ENCODE measurements around the gene ALCAM.

DNA sequence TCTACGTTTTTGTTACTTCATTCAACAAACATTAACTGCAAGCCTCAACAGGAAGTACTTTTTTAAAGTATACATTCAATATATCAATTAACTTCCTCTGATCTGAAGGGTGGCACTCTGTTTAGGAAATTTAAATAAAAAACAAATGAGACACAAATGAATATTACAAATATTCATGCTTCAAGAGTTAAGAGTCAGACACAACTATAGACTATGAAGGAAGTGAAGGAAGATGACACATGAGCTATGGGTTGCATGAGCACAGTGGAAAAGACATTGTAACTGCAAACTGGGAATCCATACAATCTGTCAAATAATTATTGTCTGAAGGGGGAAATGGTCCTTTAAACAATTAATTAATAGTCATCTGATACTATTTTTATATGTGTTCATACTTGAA lies 26.8 kb upstream of the ALCAM start:
- TF ChIP-seq POLR2A (IDR thresholded peaks at IDR 0.05) (no peak), EP300 (IDR thresholded peaks at IDR 0.05) (no peak)
- TF ChIP-seq, protein P1, sequence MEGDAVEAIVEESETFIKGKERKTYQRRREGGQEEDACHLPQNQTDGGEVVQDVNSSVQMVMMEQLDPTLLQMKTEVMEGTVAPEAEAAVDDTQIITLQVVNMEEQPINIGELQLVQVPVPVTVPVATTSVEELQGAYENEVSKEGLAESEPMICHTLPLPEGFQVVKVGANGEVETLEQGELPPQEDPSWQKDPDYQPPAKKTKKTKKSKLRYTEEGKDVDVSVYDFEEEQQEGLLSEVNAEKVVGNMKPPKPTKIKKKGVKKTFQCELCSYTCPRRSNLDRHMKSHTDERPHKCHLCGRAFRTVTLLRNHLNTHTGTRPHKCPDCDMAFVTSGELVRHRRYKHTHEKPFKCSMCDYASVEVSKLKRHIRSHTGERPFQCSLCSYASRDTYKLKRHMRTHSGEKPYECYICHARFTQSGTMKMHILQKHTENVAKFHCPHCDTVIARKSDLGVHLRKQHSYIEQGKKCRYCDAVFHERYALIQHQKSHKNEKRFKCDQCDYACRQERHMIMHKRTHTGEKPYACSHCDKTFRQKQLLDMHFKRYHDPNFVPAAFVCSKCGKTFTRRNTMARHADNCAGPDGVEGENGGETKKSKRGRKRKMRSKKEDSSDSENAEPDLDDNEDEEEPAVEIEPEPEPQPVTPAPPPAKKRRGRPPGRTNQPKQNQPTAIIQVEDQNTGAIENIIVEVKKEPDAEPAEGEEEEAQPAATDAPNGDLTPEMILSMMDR (IDR thresholded peaks at IDR 0.05) = no peak
